GM12864 (cell line): ENCODE results near the gene CYBA.
"Not testable (repeated sequence)": the region's sequence is repeated elsewhere in the genome, so short reads cannot be mapped to it uniquely, and the experiment has no call there.

Experiments used
- DNase-seq: peaks from one replicate; pipeline ENCODE4 v3.0.0-alpha.2; 2011; ENCODE audit warnings: low read depth
- H3K4me3 ChIP-seq: 2 replicates; pipeline ENCODE4 v1.5.1; 2011; ENCODE audit warnings: mild to moderate bottlenecking, low read depth, low read length, control low read depth
- CTCF ChIP-seq: IDR thresholded peaks from 2 replicates; pipeline ENCODE4 v1.5.1; 2011; ENCODE audit warnings: low read depth, mild to moderate bottlenecking, moderate library complexity, low read length, control low read depth, inconsistent platforms; ENCODE audit errors: missing control alignments

CYBA gene

DNA sequence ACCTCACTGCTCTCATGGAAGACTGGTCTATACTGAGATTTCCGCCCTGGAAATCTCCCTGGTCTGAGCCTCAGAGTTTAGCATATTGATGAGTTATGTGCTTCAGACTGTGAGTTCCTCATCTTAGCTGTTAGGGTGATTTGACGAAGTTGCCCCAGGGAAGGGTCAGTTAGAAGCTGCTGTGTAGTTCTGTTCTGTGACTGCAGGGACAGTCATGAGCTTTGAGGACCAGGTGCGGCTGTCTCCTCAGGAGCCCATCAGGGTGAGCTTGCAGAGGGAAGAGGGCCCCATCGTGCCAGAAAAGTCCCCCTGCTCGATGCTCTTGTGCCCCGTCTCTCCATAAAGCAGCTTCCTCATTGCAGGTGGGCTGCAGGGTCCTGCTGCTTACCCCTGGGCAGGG is 40.8 kb downstream of the CYBA start:
- peak; percentile 34 for TF ChIP-seq CTCF
- DNase-seq = no peak
- no peak overlapping the region for H3K4me3 ChIP-seq

GRCh38 chr16:88609426-88609825 is 41.4 kb downstream of the CYBA start:
- DNase-seq, H3K4me3 ChIP-seq: not testable (repeated sequence)

DNA sequence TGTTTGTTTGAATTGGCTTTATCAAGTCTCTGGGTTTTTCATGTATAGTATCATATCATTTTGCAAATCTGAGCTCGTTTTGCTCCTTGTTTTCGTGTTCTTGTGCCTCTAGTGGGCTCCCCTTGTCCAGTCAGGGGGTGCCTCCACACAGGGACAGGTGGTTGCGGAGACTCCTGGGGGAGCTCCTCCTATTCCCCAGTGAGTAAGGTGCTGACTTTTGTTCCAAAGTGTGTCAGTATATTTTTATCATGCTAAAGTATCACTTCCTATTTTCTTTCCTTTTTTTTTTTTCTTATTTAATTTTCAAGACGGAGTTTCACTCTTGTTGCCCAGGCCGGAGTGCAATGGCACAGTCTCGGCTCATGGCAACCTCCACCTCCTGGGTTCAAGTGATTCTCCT is 42.8 kb downstream of the CYBA start:
- H3K4me3 ChIP-seq = no peak overlapping the region
- DNase-seq = no peak
- no peak for TF ChIP-seq CTCF

DNA sequence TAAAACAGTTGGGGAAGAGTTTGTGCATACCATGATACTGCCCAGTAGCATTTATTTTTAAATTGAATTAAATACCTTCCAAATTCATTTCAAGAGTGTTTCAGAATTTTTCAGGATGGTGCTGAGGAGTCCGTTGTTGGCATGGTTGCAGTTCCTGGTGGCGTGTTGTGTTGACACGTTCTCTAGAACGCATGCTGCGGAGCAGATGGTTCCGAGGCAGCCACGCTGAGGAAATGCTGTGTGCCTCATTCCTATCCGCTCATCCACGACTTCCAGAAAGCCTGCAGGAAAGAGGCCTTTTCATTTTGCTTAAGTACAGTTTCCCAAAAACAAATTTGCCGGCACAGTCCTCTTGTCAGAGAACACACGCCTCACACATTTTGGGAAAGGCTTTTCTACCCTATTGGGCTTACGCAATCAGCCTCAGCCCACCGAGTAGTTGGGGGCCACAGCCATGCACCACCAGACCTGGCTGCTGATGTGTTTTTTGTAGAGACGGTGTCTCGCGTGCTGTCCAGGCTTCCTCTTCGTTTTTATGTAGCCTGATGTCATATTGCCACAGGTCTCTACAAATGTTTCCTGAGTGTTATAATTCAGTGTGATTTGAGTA is 44.6 kb downstream of the CYBA start:
- DNase-seq = no peak
- H3K4me3 ChIP-seq = no peak overlapping the region
- TF ChIP-seq CTCF = no peak

DNA sequence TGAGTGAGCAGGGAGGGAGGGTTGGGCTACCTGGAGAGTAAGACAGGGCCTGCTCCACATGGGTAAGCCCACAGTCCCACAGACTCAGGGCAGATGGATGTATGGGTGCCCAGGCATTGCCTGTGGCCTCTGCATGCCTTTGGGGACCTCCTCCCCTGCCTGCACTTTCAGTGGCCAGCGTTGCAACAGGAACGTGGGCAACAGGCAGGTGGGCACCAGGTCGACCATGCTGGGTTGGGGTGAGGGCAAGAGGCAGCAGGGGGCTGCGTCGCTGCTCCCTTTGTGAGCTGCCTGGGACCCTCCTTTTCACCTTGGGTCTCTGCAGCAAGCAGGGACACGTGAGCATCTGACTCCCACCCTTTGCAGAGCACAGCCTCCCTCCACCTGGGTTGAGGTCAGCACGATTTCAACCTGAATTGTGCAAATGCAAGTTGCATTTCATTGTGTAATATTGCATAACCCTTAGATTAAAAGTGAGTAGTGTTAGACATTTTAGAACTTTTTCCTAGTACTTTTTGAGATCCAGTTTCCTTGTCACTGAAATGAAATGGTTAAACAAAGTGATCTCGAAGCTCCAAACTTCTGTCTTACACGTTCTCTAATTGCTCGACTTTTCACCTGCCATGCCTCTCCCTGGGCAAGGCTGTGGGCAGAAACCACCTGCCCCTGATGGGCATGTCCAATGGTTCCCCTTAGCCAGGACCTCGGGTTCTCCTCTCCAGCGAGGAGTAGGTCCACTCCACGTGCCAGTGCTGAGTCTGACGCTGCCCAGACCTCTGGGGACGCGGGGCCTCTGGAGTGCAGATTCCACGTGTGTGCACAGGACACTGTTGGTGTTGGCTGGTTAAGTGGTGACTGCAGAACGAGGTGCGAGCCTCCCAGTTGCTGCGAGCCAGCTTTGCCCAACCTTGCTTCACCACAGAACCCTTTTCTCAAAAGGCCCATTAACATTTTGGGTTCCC is 45.4 kb downstream of the CYBA start:
- TF ChIP-seq CTCF = no peak
- DNase-seq = no peak
- H3K4me3 ChIP-seq = no peak overlapping the region

DNA sequence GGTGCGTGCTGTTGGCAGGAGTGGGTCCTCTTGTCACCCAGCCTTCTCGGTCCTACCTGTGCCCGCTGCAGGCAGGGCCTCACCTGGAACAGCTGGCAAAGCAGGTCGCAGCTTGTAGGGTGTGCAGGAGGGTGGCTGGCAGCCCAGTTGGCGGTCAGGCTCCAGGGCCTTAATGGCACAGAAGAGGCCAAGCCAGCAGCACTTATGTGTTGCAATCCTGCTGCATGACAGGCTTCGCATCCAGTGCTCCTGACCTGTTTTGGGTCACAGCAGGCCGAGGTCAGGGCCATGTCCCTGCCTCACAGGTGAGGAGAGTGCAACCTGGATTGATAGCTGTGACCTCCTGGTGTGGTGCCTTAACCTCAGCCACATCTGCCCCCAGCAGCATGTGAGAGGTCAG is 48.8 kb downstream of the CYBA start:
- DNase-seq = no peak
- no peak overlapping the region for H3K4me3 ChIP-seq
- no peak for TF ChIP-seq CTCF

GRCh38 chr16:88601313-88602036 is 49.4 kb downstream of the CYBA start:
- H3K4me3 ChIP-seq = no peak overlapping the region
- DNase-seq = no peak
- TF ChIP-seq CTCF = no peak
